Fibroblast of skin of left quadriceps (primary cell): ENCODE data around the gene CDK10.
"Not testable (repeated sequence)": the region's sequence is repeated elsewhere in the genome, so short reads cannot be mapped to it uniquely, and the experiment has no call there.

ENCODE experiments used
- DNase-seq, 2 experiments: peaks; one replicate each; pipeline ENCODE4 v3.0.0-alpha.2; 2013; ENCODE audit warnings: low read depth in 2 of 2

CDK10 gene

DNA sequence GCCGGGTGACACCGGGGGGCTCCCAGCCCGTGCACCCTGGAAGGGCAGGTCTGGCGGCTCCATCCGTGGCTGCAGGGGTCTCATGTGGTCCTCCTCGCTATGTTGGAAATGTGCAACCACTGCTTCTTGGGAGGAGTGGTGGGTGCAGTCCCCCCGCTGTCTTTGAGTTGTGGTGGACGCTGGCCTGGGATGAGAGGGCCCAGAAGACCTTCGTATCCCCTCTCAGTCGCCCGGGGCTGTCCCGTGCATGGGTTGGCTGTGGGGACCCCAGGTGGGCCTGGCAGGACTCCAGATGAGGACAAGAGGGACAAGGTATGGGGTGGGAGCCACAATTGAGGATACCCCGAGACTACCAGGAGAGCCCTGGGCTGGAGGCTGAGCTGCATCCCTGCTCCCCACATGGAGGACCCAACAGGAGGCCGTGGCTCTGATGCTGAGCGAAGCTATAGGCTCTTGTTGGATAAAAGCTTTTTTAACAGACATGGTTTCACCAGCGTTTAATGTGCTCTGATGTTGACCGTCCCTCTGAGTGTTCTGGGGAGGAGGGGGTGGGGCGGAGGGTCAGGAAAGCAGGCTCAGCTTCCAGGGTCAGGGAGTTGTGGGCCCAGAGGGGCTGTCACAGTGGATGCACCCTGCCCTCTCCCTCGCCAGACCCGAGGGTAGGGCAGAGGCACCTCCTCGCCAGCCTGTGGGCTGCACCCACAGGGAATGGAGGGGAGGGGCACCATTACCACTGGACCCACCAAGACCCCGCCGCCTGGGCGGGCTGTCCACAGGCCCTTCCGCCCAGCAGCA lies 9.6 kb downstream of the CDK10 start:
- DNase-seq = no peak

DNA sequence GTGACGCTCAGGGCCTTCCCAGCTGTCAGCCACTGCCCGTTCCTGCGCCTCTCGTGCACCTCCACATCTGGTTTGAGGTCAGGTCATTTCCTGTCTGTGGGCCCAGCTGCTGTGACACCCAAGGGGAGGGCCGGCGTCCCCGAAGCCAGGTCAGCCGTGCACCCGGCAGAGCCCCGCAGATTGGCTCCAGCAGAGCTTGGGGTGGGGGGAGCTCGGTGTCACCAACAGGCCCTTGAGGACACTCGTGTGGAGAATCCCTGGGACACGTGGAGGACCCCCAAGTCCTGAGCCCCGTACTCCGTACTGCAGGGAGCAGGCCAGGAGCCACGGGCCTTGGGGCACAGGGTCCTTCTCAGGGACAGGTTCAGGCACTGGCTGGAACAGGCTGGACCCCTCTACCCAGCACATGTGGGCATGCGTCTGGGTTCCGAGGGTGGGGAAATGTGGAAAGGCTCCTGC lies 10.2 kb downstream of the CDK10 start:
- no peak for DNase-seq

DNA sequence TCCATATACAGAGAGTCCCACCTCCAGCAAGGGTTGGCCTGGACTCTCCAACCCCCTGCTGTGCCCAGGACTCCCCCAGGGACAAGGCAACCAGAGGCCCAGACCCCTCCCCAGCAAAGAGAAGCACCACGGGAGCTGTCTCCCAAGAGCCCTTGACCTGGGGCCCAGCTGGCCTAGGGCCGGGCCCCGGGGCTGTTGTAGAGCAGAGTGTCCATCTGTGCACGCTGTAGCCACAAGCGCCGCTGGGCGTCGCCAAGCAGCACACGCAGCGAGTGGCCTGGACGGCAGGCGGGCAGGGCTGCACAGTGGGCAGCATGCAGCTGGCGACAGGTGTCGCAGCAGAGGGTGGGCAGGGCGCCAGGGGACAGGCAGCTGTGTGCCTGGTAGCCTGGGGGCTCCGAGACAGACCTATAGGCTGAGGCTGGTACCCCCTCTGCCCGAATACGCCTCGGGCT lies 10.7 kb downstream of the CDK10 start:
- no peak for DNase-seq

DNA sequence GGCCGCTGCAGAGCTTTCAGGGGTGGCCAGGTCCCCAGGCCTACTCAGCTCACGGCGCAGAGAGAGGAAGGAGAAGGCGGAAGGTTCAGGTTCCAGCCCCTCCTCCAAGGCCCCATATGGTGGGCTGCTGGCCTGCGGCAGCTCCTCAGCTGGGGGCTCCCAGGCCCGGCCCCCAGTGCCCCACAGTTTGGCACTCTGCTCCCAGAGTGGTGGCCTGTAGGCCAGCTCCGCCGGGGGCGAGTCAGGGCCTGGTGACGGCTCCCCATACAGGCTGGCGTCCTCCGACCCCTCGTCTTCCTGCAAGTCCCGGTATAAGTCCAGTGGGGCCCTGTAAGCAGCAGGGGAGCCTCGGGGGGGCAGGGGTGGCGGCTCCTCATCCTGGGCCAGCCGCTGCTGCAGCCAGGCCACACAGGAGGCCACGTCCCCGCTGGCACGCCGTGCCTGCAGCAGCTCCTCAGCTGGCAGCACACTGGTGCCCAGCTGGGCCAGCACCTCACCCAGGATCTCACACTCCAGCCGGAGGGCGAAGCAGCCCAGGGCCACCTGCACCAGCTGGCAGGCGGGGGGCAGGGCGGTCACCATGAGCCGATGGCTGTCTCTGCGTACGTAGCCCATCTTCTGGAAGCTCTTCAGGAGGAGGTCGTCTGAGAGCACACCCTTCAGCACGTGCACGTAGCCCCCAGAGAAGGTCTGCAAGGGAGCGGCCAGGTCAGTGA lies 11.3 kb downstream of the CDK10 start:
- DNase-seq = no peak

DNA sequence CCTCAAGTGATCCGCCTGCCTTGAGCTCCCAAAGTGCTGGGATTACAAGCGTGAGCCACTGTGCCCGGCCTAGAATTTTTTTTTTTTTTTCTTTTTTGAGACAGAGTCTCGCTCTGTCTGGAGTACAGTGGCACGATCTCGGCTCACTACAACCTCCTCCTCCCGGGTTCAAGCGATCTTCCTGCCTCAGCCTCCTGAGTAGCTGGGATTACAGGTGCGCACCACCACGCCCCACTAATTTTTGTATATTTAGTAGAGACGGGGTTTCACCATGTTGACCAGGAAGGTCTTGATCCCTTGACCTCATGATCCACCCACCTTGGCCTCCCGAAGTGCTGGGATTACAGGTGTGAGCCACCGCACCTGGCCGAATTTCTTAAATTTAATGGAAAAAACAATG lies 12.2 kb downstream of the CDK10 start:
- not testable (repeated sequence) for DNase-seq

DNA sequence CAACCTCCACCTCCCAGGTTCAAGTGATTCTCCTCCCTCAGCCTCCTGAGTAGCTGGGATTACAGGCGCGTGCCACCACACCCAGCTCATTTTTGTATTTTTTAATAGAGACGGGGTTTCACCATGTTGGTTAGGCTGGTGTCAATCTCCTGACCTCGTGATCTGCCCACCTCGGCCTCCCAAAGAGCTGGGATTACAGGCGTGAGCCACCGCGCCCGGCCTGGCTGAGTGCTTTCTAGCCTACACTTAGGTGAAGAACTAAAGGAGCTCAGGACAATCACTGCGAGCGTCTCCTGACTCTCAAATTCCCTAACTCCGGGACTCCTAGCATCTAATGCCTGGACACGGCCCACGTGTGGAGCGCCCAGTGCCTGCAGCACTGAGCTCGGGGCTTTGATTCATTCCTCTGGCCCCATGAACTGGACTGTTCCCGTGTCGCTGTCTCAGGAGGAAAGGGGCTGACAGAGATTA lies 13.2 kb downstream of the CDK10 start:
- DNase-seq = not testable (repeated sequence)

DNA sequence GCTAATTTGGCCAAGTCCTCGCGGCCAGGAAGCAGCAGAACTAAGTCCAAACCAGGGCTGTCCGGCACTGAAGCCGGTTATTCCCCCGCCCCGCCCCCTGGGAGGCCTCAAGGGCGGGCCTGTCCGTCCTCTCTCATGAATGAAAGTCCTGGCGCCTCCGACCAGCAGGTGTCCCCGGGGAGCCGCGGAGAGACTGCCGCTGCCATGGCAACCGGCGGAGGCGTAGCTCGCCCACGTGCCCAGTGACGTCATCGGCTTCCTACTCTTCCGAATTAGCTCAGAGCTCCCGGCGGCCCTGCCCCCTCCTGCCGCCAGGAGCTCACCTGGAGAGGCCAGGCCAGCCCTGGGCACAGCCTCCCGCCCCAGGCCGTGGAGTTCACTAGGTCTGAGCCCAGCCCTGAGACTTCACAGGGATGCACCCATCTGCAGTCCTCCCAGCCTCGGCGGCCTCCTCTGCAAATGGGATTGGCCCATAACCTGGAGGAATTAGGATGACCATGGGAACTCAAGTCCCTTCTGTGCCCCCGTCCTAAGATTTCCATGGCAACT lies 13.7 kb downstream of the CDK10 start:
- DNase-seq = peak; percentile 88 to 89

DNA sequence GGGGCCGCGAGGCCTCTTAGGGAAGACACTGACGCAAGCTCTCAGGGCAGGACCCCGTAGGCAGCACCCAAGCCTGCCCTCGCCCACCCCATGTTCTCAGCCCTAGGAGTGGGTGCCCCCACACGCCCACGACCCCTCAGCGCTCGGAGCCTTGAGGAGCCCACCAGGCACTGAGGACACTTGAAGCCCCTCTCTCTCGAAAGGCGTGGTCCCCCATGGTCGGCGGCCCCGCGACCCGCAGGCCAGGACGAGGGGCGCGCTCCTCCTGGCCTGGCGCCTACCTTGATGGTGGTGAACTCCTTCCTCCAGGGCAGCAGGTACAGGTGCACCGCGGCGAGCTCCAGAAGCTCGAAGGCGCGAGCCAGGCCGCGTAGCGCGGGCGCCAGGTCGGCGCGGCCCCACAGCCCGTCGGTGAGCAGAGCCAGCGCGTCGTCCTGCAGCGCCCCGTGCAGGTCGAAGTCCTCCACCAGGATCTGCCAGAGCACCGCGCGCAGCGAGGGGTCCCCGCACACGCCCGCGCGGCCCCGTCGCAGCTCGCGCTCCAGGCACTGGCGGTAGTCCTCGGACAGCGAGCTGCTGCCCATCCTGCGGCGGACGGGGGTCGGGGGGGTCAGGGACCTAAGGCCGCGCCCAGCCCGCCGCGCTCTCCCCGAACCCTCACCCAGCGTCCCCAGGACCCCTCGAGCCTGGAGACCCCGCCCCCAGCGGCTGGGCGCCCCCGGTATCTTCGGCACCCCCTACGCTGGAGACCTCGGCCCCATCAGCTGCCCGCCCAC lies 14.3 kb downstream of the CDK10 start:
- no peak for DNase-seq

DNA sequence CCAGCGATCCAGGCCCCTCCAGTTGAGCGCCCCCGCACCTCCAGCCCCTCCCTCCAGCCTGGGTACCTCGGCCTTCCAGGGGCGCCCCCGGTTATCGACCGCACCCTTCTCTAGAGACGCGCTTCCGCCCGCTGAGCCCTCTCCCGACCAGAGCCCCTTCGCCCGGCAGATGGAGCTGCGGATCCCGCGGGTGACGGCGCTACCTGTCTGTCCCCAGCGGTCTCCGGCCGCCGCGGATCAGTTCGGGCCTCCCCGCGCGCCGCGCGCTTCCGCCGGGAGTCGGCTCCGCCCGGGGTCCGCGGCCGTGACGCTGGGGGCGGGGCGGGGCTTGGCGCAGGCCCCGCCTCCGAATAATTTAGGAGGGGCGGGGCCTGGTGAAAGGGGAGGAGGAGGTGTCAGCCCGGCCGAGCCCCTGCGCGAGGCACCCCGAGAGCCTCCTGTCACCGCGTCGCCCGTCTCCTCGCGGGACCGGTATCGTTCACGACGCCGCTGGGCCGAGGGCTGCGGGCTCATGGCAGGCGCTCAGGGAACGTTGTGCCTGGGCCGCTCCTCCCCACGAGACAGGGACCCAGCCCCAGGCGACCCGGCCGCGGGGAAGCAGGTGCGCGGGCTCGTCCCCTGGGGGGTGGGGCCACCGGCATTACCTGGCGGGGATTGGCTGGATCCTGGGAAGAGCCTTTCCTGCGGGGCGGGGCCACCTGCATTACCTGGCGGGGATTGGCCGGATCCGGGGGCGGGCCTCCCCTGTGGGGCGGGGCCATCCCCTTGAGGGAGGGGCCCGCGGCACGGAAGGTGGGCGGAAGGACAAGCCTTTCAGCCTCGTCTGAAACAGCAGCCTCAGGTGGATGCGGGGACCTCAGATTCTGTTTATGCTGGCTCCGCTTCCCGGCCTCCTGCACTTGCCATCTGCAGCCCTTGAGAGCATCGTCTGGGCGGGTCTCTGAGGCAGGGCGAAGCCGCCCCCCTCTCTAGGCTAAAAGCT lies 15.2 kb downstream of the CDK10 start, which contains the start of gene SPATA2L:
TSS of gene SPATA2L (minus strand) at position 281 of the 982 bp plus-strand sequence. CDS start 473 bp downstream, outside the sequence.
- DNase-seq = peak; percentile 45 to 47

DNA sequence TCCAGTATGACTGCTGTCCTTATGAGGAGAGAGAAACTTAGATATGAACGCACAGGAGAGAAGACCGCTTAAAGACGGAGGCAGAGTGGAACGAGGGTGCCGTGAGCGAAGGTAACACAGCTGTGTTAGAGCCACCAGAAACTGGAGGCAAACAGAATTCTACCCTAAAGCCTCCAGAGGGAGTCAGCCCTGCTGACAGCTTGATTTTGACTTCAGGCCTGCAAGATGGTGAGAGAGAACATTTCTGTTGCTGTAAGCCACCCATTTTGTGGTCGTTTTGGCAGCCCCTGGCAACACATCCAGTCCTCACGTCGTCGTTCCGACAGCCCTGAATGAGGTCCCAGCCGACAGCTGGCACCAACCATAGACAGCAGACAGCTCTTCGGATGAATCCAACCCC lies 17.8 kb downstream of the CDK10 start:
- DNase-seq = no peak

DNA sequence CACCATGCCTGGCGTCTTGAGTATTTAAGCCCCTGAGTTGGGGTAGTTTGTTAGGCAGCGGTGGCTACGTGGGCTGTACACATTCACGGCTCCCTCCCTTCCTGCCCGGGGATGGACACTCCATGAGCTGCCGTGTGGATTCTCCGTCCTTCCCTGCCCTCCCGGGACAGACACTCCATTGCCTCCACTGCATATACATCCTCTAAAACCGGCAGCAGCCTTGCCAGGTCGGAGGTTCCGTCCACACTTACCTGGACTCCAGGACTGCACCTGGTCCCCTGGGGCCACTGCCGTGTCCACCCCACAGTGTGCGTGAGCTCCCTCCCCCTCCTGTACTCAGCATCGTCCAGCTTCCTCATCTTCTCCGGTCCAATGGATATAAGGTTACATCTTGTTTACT lies 18.5 kb downstream of the CDK10 start:
- DNase-seq = no peak

DNA sequence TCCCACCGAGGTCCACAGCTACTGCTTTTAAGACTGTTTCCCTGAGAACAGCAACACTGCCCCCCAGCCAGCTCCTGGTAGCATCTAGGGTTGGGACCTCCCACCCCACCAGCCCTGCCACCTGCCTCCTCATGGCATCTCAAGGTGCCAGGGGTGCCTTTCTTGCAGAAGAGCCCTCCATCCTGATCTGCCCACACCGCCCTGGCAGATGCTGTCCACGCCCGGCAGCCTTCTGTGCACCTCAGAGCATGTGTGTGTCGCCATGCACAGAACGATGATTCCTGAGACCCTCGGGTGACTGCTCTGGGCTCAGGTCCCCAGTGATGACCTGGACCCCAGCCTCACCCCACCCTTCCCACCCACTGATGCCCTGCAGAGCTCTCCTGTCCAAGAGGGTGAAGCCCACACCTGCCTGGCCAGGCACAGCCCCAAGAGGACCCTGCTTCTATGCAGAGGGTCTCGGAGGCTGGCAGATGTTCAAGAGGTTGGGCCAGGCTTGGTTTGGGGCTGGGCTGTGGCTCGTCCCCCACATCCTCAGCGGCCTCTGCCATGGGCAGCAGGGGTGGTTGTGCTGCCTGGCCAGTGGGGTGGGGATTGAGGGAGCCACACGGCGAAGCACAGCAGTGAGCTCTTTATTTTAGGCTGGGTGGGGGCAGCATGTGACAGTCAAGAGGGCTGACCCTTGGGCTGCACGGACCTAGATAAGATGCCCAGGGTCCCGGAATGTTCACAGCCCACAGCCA lies 20.2 kb downstream of the CDK10 start:
- no peak for DNase-seq

DNA sequence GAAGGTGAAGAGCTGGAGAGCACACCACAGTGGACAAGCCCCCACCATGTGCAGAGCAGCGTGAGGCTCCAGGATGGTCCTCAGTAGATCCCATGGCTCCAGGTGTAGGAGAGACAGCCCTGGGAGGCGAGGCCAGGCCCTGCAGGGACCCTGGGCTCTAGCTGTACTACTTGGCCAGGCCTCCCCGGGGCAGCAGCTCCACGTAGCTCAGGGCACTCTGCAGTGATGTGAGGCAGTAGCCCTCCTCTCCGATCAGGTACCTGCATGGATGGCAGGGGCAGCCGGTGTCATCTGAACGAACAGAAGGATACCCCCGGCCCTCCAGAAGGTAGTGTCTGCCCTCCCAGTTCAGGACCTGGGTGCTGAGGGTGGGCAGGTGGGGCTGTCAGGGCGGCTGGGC lies 21.2 kb downstream of the CDK10 start:
- no peak for DNase-seq

DNA sequence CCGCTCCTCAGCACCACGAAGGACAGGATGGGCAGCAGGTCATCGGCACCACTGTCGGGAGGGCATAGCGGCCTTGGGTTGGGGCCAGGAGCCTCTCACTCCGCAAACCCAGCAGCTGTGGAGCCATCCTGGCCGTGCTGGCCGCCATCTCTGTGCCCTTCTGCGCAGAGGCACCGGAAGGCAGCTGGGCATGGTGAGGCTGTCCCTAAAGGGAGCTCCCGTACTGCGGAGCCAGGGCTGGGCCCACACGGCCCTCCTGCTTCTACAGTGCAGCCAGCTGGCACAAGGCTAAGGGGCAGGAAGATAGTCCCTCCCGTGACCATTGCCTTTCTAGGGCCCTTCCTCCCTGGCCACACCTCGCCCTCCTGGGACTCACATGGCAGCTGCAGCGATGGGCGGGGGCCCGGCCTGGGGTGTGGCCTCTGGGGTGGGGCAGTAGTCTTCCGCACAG lies 22.0 kb downstream of the CDK10 start:
- no peak for DNase-seq

DNA sequence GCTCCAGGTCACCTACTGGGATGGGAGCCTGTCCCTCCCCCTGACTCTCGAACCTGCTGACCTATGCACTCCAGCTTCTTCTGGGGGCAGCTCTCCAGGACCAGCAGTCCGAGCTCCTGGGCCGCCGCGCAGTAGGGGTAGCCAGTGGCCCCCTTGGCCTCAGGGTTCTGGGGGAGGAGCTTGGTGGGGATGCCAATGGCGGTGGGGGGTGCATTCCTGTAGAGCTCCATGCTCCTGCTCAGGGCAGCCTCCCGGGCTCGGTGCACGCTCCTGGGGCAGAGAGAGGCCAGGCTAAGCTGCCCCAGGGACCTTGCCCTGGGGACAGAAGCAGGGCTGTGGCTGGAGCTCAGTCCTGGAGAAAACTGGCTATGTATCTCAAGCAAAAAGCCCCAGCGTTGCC lies 22.7 kb downstream of the CDK10 start:
- no peak for DNase-seq

DNA sequence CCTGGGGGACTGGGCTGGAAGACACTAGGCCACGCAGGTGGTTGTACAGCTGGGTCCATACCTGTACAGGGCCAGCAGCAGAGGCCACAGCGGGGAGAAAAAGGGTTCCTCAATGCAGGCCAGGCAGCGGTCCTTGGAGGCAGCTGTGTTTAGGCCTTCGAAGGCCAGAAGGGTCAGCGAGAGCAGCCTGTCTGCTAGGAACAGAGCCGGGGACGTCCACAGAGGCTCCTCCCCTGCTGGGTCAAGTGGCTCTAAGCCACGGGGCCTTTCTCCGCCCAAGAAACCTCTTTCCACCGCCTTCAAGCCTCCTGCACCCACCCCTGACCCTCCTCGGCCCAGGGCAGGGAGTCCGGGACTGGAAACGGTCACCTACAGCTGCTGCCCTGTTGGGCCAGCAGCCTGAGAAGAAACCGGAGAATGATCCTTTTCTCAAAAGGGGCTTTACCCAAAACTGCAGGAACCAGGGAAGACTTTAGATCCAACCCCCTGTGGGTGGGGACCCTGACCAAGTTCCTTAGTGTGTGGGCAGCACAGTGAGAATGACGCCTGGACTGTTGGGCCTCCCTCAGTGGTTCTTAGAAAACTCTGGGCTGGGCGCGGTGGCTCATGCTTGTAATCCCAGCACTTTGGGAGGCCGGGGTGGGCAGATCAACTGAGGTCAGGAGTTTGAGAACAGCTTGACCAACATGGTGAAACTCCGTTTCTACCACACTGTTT lies 23.4 kb downstream of the CDK10 start:
- DNase-seq = no peak

DNA sequence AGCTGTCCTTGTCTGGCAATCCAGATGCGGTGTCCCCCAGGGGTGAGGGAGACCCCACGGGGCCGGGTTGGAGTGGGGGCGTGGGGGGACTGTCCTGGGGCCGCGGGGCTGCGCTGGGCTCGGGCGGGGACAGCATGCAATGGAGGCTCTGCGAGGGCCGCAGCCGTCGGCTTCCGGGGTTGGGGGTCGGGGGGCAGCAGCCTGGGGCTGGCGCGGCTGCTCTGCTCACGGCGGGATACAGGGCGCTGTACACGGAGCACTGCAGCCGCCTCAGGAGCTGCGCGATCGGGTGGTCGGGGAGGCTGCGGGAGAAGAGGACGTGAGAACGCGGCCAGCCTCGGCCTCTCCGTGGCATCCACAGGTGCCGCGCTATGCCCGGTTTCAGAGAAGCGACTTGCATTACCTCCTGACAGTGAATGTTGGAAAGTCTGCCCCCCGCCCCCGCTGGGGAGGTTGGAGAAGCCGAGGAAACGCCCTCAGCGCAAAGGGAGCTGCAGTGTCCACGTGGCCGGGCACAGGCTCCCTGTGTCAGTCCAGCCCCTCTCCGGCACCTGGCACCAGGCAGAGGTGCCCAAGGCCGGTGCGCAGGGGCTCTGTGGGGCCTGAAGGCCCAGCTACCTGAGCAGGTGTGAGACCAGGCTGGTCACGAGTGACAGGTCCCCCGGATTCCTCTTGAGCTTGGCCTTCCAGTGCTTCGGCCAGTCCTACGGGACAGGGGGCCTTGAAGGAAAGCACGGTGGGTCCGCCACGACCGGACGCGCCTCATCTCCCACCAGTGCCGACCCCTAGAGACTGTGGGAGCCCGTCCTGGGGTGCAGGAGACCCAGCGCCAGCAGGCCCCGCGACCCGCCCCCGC lies 24.4 kb downstream of the CDK10 start:
- no peak for DNase-seq
